Measurements from ENCODE around the gene VSX1.

VSX1 gene

DNA sequence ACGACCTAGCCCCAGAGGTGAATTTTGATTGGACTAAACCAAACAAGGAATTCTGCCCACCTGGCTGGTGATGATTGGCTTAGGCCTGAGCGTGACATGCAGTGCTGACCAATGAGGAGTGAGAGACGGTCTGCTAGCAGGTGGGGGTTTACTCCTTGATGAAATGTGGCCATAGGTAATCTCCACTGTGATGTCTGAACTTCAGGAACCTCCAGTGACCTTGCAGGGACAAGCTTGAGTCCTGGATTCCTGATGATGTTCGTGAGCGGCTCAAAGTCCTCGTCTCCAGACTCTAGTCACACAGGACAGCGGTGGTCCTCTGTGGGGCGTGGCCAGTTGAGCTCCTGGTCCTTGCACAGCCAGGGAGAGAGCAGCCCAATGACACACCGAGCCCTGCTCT is 8.4 kb downstream of the VSX1 start:
- no peaks in the 10 kb centered on the region for H3K36me3 ChIP-seq (ENCODE audit: control insufficient read depth, low read depth, low read length)
- H3K4me3 ChIP-seq (ENCODE audit: low read length): no peak overlapping the region
- H3K9me3 ChIP-seq (ENCODE audit: control insufficient read depth, low read depth, low read length): no peaks in the 10 kb centered on the region
- peaks cover 64% of the 10 kb centered on the region for H3K27me3 ChIP-seq (ENCODE audit: control insufficient read depth, insufficient read depth, low read length)
- H3K9ac ChIP-seq (ENCODE audit: low read length): no peak overlapping the region
- H3K27ac ChIP-seq (ENCODE audit: low read length): no peak overlapping the region
- peaks cover 7% of the 10 kb centered on the region for H3K4me1 ChIP-seq (ENCODE audit: control insufficient read depth, low read depth, low read length)

- Histone ChIP-seq H3K27ac (ENCODE audit: low read length) (no peak overlapping the region), H3K27me3 (ENCODE audit: control insufficient read depth, insufficient read depth, low read length) (peaks cover 52% of the 10 kb centered on the region), H3K36me3 (ENCODE audit: control insufficient read depth, low read depth, low read length) (no peaks in the 10 kb centered on the region), H3K4me3 (ENCODE audit: low read length) (no peak overlapping the region), H3K9ac (ENCODE audit: low read length) (no peak overlapping the region), H3K9me3 (ENCODE audit: control insufficient read depth, low read depth, low read length) (no peaks in the 10 kb centered on the region), H3K4me1 (ENCODE audit: control insufficient read depth, low read depth, low read length) (peaks cover 7% of the 10 kb centered on the region)
Measured at GRCh38 chr20:25072226-25072811, 9.6 kb downstream of the VSX1 start.

GRCh38 chr20:25071734-25072133 is 10.2 kb downstream of the VSX1 start:
- peaks cover 46% of the 10 kb centered on the region for H3K27me3 ChIP-seq (ENCODE audit: control insufficient read depth, insufficient read depth, low read length)
- no peaks in the 10 kb centered on the region for H3K9me3 ChIP-seq (ENCODE audit: control insufficient read depth, low read depth, low read length)
- H3K4me3 ChIP-seq (ENCODE audit: low read length): no peak overlapping the region
- H3K4me1 ChIP-seq (ENCODE audit: control insufficient read depth, low read depth, low read length): peaks cover 7% of the 10 kb centered on the region
- no peak overlapping the region for H3K9ac ChIP-seq (ENCODE audit: low read length)
- no peaks in the 10 kb centered on the region for H3K36me3 ChIP-seq (ENCODE audit: control insufficient read depth, low read depth, low read length)
- no peak overlapping the region for H3K27ac ChIP-seq (ENCODE audit: low read length)

DNA sequence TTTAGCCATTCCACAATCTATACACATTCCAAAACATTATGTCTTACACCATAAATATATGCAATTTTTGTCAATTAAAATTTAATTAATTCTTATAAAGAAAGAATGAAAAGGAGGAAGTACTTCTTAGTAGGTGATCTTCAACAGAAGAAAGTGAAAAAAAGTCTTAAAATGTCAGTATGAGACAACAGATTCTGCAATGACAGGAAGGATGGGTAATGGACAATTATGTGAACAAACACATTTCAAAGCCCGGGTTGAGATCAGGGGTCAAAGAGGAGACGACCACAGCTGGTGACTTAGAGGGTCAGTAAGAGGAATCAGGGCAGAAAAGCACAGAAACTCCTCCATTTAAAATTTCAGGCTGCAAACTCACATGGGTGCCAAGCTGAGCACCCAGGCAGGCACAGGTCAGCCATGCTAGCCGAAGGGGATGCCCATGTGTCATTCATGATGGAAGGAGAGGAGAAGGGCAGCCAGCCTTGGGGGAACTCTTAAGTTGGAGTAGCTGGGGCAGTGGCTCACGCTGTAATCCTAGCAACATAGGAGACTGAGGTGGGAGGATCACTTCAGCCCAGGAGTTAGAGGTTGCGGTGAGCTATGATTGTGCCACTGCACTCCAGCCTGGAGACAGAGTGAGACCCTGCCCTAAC is 11.0 kb downstream of the VSX1 start:
- Histone ChIP-seq H3K4me3 (ENCODE audit: low read length) (no peak overlapping the region), H3K27me3 (ENCODE audit: control insufficient read depth, insufficient read depth, low read length) (peaks cover 45% of the 10 kb centered on the region), H3K27ac (ENCODE audit: low read length) (no peak overlapping the region), H3K36me3 (ENCODE audit: control insufficient read depth, low read depth, low read length) (no peaks in the 10 kb centered on the region), H3K9ac (ENCODE audit: low read length) (no peak overlapping the region), H3K9me3 (ENCODE audit: control insufficient read depth, low read depth, low read length) (no peaks in the 10 kb centered on the region), H3K4me1 (ENCODE audit: control insufficient read depth, low read depth, low read length) (peaks cover 7% of the 10 kb centered on the region)

- Histone ChIP-seq H3K27me3 (ENCODE audit: control insufficient read depth, insufficient read depth, low read length) (peaks cover 46% of the 10 kb centered on the region), H3K36me3 (ENCODE audit: control insufficient read depth, low read depth, low read length) (no peaks in the 10 kb centered on the region), H3K27ac (ENCODE audit: low read length) (no peak overlapping the region), H3K9ac (ENCODE audit: low read length) (no peak overlapping the region), H3K9me3 (ENCODE audit: control insufficient read depth, low read depth, low read length) (no peaks in the 10 kb centered on the region), H3K4me3 (ENCODE audit: low read length) (no peak overlapping the region), H3K4me1 (ENCODE audit: control insufficient read depth, low read depth, low read length) (peaks cover 7% of the 10 kb centered on the region)
Measured at GRCh38 chr20:25067102-25067987, 14.6 kb downstream of the VSX1 start.

DNA sequence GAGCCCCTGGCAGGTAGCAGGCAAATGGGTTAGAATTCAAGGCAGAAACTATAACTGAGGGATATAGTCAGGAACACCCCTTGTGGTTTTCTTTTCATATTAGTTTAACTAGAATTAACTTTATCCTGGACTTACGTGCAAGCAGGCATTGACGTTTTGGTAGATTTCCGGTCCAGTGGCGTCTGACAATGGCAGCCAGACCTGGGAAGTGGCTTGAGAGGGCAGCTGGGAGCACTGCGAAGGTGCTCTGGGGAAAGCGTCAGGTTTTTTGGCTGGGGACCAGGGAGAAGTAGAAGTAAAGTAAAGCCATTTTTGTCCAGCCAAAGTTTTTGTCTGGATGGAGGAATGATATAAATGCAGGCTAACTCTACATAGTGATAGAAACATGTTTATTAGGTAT is 15.6 kb downstream of the VSX1 start:
- no peaks in the 10 kb centered on the region for H3K36me3 ChIP-seq (ENCODE audit: control insufficient read depth, low read depth, low read length)
- H3K9me3 ChIP-seq (ENCODE audit: control insufficient read depth, low read depth, low read length): no peaks in the 10 kb centered on the region
- H3K27me3 ChIP-seq (ENCODE audit: control insufficient read depth, insufficient read depth, low read length): peaks cover 44% of the 10 kb centered on the region
- no peak overlapping the region for H3K4me3 ChIP-seq (ENCODE audit: low read length)
- H3K9ac ChIP-seq (ENCODE audit: low read length): no peak overlapping the region
- peaks cover under 1% of the 10 kb centered on the region for H3K4me1 ChIP-seq (ENCODE audit: control insufficient read depth, low read depth, low read length)
- H3K27ac ChIP-seq (ENCODE audit: low read length): no peak overlapping the region

- H3K9me3 ChIP-seq (ENCODE audit: control insufficient read depth, low read depth, low read length): no peaks in the 10 kb centered on the region
- peaks cover 44% of the 10 kb centered on the region for H3K27me3 ChIP-seq (ENCODE audit: control insufficient read depth, insufficient read depth, low read length)
- H3K4me1 ChIP-seq (ENCODE audit: control insufficient read depth, low read depth, low read length): no peaks in the 10 kb centered on the region
- no peaks in the 10 kb centered on the region for H3K36me3 ChIP-seq (ENCODE audit: control insufficient read depth, low read depth, low read length)
- H3K4me3 ChIP-seq (ENCODE audit: low read length): no peak overlapping the region
- H3K9ac ChIP-seq (ENCODE audit: low read length): no peak overlapping the region
- no peak overlapping the region for H3K27ac ChIP-seq (ENCODE audit: low read length)
Measured at GRCh38 chr20:25065625-25066338, 16.2 kb downstream of the VSX1 start.

- Histone ChIP-seq H3K27me3 (ENCODE audit: control insufficient read depth, insufficient read depth, low read length) (peaks cover 45% of the 10 kb centered on the region), H3K4me1 (ENCODE audit: control insufficient read depth, low read depth, low read length) (no peaks in the 10 kb centered on the region), H3K36me3 (ENCODE audit: control insufficient read depth, low read depth, low read length) (no peaks in the 10 kb centered on the region), H3K4me3 (ENCODE audit: low read length) (no peak overlapping the region), H3K27ac (ENCODE audit: low read length) (no peak overlapping the region), H3K9ac (ENCODE audit: low read length) (no peak overlapping the region), H3K9me3 (ENCODE audit: control insufficient read depth, low read depth, low read length) (no peaks in the 10 kb centered on the region)
Measured at GRCh38 chr20:25065072-25065624, 16.8 kb downstream of the VSX1 start.

DNA sequence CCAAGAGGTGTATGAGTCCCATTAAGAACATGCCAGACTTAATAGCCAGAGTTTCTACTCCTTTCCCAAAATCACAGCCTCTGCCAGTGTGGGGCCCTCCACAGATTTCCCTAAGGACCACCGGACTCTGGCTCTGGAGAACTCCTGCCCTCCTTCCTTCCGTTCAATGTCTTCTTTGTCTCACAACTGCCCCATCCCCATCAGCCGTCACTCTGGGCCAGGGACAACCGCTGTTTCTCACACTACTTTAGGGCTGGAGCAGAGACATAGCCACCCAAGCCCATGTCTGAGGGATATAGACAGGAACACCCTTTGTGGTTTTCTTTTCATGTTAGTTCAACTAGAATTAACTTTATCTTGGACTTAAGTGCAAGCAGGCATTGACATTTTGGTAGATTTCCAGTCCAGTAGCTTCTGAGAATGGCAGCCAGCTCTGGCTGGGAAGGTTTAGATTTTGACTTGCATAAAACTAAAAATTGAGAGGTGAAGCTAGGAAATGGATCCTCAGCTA is 17.3 kb downstream of the VSX1 start:
- H3K36me3 ChIP-seq (ENCODE audit: control insufficient read depth, low read depth, low read length): no peaks in the 10 kb centered on the region
- no peaks in the 10 kb centered on the region for H3K4me1 ChIP-seq (ENCODE audit: control insufficient read depth, low read depth, low read length)
- H3K4me3 ChIP-seq (ENCODE audit: low read length): no peak overlapping the region
- no peak overlapping the region for H3K27ac ChIP-seq (ENCODE audit: low read length)
- no peaks in the 10 kb centered on the region for H3K9me3 ChIP-seq (ENCODE audit: control insufficient read depth, low read depth, low read length)
- peaks cover 46% of the 10 kb centered on the region for H3K27me3 ChIP-seq (ENCODE audit: control insufficient read depth, insufficient read depth, low read length)
- no peak overlapping the region for H3K9ac ChIP-seq (ENCODE audit: low read length)

GRCh38 chr20:25063981-25064380 is 18.0 kb downstream of the VSX1 start:
- Histone ChIP-seq H3K27me3 (ENCODE audit: control insufficient read depth, insufficient read depth, low read length) (peaks cover 49% of the 10 kb centered on the region), H3K4me3 (ENCODE audit: low read length) (no peak overlapping the region), H3K36me3 (ENCODE audit: control insufficient read depth, low read depth, low read length) (no peaks in the 10 kb centered on the region), H3K9ac (ENCODE audit: low read length) (no peak overlapping the region), H3K9me3 (ENCODE audit: control insufficient read depth, low read depth, low read length) (no peaks in the 10 kb centered on the region), H3K4me1 (ENCODE audit: control insufficient read depth, low read depth, low read length) (no peaks in the 10 kb centered on the region), H3K27ac (ENCODE audit: low read length) (no peak overlapping the region)

DNA sequence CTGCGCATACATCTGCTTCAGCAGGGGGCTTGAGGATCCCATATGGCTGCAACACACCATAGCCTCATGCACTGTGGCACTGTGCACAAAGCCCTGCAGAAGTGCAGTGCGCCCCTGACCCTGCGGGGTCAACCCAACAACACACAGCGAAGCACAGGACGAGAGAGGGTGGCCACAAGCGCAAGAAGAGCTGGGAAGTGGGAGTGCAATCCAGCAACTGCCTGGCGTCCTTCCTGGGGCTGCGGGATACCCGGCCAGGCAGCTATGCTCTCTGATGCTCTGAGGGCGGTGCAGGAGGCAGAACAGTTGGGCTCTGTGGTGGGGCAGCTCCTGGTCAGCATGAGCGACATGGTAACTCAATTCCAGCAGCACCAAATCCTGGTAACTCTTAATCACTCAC is 18.4 kb downstream of the VSX1 start:
- H3K4me1 ChIP-seq (ENCODE audit: control insufficient read depth, low read depth, low read length): no peaks in the 10 kb centered on the region
- no peak overlapping the region for H3K4me3 ChIP-seq (ENCODE audit: low read length)
- no peaks in the 10 kb centered on the region for H3K36me3 ChIP-seq (ENCODE audit: control insufficient read depth, low read depth, low read length)
- H3K27me3 ChIP-seq (ENCODE audit: control insufficient read depth, insufficient read depth, low read length): peaks cover 53% of the 10 kb centered on the region
- H3K9me3 ChIP-seq (ENCODE audit: control insufficient read depth, low read depth, low read length): no peaks in the 10 kb centered on the region
- no peak overlapping the region for H3K27ac ChIP-seq (ENCODE audit: low read length)
- no peak overlapping the region for H3K9ac ChIP-seq (ENCODE audit: low read length)
